Adrenal gland (tissue), 12 donors: ENCODE results near the gene SLC66A1. TPM values are rescaled to one million over a fixed set of nuclear protein-coding genes. Genes with fewer than 3 reads are reported as not detected.

Experiments used
- DNase-seq, 7 donors: peaks; one replicate each; pipeline ENCODE4 v3.0.0-alpha.2; 2019 to 2020
- H3K27ac ChIP-seq, 5 donors: fragments of 200-600 bp; sonication (generic) in 4 of 5; 1 replicate in 3 of 5; 2 replicates in 2 of 5; pipeline versions ENCODE4 v1.5.1 to v1.8.0; 2016 to 2020; ENCODE audit warnings: mild to moderate bottlenecking in 1 of 5
- H3K27me3 ChIP-seq: fragments of 200-600 bp; 2 replicates; pipeline ENCODE4 v1.8.0; 2021
- H3K36me3 ChIP-seq, 2 donors: fragments of 200-600 bp; replicated peaks in 1 of 2; 1 replicate in 1 of 2; 2 replicates in 1 of 2; pipeline versions ENCODE4 v1.5.1 to v1.8.0; 2018 to 2022
- H3K4me1 ChIP-seq, 2 donors: fragments of 200-600 bp; replicated peaks in 1 of 2; 1 replicate in 1 of 2; 2 replicates in 1 of 2; pipeline versions ENCODE4 v1.5.1 to v1.8.0; 2018 to 2021
- H3K4me3 ChIP-seq, 4 donors: fragments of 200-600 bp; sonication (generic) in 3 of 4; one replicate each; pipeline ENCODE4 v1.5.1; 2016 to 2018
- H3K9me3 ChIP-seq, 3 donors: fragments of 200-600 bp; sonication (generic) in 1 of 3; replicated peaks in 1 of 3; 1 replicate in 2 of 3; 2 replicates in 1 of 3; pipeline versions ENCODE4 v1.5.1 to v1.8.0; 2016 to 2021
- POLR2A ChIP-seq, 2 donors: fragments of 450-650 bp; IDR thresholded peaks; one replicate each; pipeline ENCODE4 v1.6.1; 2017; ENCODE audit warnings: antibody characterized with exemption in 2 of 2, mild to moderate bottlenecking in 2 of 2, moderate library complexity in 1 of 2
- WGBS, 4 donors: extraction: QIAGEN DNeasy Blood & Tissue Kit in 2 of 4; methylation state at CpG; one replicate each; pipeline versions ENCODE4 v1.1.5 to v1.1.7; 2013 to 2017; 5-methylcytosine and 5-hydroxymethylcytosine counted together
- intact Hi-C, 2 donors: fragments of 100-400 bp; cut with DNase I; formaldehyde crosslinking; loops; one replicate each; pipeline versions ENCODE4 v1.14.1 to v1.15.0; 2022 to 2023
- polyA plus RNA-seq, 3 donors: library from polyadenylated mRNA; stranded (reverse); fragments of 200-250 nt in 2 of 3; fragments of 350-450 nt in 1 of 3; fragmentation: Illumina TruSeq in 1 of 3; extraction: RNeasy Lipid Tissue Mini Kit (QIAGEN cat#74804) in 1 of 3; gene quantifications; one replicate each; pipeline ENCODE4 v1.2.3, GENCODE V29; 2013 to 2014
- total RNA-seq, 9 donors: library from RNA; depleted of rRNA in 4 of 9; stranded (reverse); fragments of >200 nt in 4 of 9; fragments of 120-200 nt in 1 of 9; fragmentation: NEBNext Ultra II Directional in 1 of 9; extraction: Animal tissue kit (Norgen Biotek cat#: 25700) in 1 of 9; gene quantifications; one replicate each; pipeline versions ENCODE4 v1.1.0 to v1.2.4, GENCODE V29; 2013 to 2023
- TF ChIP-seq, protein P1 (sequence below), 6 experiments: fragments of 450-650 bp in 4 of 6; fragments of 200-600 bp in 2 of 6; sonication (generic) in 1 of 6; IDR thresholded peaks; 1 replicate in 5 of 6; 2 replicates in 1 of 6; pipeline versions ENCODE4 v1.5.1 to v1.8.0; 2016 to 2021; ENCODE audit warnings: antibody characterized with exemption in 6 of 6, mild to moderate bottlenecking in 2 of 6, moderate library complexity in 1 of 6
- donor health status: healthy with polysubstance abuse.
- donor health status: Bipolar disorder and iron deficiency.
- donor health status: DM: yes; HTN: yes; CAD: no.
- donor health status: DM: no; HTN: no; CAD: no.
- donor health status: DM: no; HTN: no; CAD: no.
- donor health status: DM: yes; HTN: yes; CAD: no.

SLC66A1 gene
- total and polyA plus RNA-seq, 12 donors = 19.1 to 82.9 (median 36.5) TPM

DNA sequence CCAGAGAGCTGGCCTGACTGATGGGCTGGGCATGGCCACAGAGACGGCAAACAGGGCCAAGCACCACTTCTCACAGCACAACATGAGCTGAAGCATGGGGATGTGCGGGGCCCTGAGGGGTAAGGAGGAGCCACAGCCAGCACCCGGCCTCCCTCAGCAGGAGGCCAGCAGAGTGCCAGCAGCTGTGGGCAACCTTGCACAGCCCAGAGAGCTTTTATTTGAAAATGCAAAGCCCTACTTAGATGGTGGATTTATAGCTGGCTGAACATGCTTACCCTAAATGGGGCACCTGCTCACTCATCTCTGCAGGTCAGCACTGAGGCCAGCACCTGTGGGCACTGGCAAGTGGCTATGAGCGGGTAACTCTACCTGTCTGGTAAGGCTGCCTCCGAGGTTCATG lies 44.1 kb downstream of the SLC66A1 start:
- TF ChIP-seq, protein P1, sequence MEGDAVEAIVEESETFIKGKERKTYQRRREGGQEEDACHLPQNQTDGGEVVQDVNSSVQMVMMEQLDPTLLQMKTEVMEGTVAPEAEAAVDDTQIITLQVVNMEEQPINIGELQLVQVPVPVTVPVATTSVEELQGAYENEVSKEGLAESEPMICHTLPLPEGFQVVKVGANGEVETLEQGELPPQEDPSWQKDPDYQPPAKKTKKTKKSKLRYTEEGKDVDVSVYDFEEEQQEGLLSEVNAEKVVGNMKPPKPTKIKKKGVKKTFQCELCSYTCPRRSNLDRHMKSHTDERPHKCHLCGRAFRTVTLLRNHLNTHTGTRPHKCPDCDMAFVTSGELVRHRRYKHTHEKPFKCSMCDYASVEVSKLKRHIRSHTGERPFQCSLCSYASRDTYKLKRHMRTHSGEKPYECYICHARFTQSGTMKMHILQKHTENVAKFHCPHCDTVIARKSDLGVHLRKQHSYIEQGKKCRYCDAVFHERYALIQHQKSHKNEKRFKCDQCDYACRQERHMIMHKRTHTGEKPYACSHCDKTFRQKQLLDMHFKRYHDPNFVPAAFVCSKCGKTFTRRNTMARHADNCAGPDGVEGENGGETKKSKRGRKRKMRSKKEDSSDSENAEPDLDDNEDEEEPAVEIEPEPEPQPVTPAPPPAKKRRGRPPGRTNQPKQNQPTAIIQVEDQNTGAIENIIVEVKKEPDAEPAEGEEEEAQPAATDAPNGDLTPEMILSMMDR (IDR thresholded peaks at IDR 0.05) = no peak
- TF ChIP-seq POLR2A (IDR thresholded peaks at IDR 0.05) = no peak
- H3K9me3 ChIP-seq = no peaks in the 10 kb centered on the region
- H3K4me1 ChIP-seq = no peaks in the 10 kb centered on the region
- H3K4me3 ChIP-seq = no peak overlapping the region
- H3K36me3 ChIP-seq = peaks cover 0 to 58% of the 10 kb centered on the region in 2 donors
- intact Hi-C loops = no loop called here
- WGBS, 4 donors = 85 to 98% (median 94%) methylated on average over 3 to 5 of the region's 5 CpGs
- no peak for DNase-seq
- H3K27ac ChIP-seq = no peak overlapping the region
- H3K27me3 ChIP-seq = no peaks in the 10 kb centered on the region

DNA sequence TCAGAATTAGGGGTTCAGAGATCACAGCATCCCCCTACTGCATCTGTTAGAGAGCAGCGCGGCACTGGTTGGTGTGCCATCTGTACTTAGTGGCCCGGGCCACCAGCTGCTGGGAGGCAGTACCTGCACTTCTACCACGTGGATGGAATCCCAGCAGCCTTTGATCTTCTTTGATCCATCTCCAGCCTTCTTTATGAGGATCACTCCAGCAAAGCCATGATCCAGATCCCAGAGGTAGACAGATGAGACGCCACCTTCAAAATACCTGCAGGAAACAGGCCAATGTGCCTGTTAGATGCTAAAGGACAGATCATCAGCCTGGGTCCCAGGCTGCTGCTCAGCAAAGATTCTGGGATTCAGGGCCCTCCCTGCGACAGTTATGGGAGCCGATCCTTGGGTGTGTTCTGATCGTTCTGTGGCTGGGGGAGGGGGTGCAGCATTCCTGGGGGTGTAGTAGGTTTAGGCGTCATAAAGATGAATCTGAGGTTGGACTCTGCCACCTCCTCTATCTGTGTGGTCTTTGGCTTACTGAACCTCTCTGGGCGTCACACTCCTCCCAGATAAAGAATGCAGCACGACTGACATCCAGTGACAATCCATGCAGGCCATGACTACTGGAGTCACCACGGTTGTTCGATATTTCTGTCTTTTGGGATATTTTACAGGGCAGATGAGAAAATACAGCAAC lies 45.3 kb downstream of the SLC66A1 start:
- no peaks in the 10 kb centered on the region for H3K4me1 ChIP-seq
- H3K9me3 ChIP-seq = no peaks in the 10 kb centered on the region
- DNase-seq = no peak
- WGBS, 4 donors = 86 to 91% (median 90%) methylated on average over 10 to 13 of the region's 13 CpGs
- no peak overlapping the region for H3K4me3 ChIP-seq
- intact Hi-C loops = no loop called here
- no peak for TF ChIP-seq POLR2A (IDR thresholded peaks at IDR 0.05)
- TF ChIP-seq, protein P1 (IDR thresholded peaks at IDR 0.05) = no peak
- H3K27me3 ChIP-seq = no peaks in the 10 kb centered on the region
- H3K27ac ChIP-seq = no peak overlapping the region
- H3K36me3 ChIP-seq = peaks cover 0 to 46% of the 10 kb centered on the region in 2 donors

DNA sequence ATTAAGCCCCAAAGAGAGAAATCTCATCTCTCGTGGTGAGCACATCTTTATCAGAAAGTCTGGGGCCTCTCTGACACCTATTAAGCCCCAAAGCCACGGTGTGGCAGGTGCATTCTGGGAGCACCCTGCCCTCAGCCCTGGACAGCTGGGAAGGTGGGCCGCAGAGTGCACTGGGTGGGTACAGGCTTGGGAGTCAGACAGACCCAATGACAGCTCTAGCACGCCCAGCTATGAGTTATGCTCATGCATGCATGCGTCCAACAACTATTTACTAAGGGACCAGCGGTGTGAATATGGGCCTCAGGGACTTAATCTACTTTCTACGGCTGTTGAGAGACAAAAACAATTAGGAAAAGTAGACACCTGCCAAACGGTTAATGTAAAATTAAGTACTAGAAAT lies 46.6 kb downstream of the SLC66A1 start:
- Histone ChIP-seq H3K27ac (no peak overlapping the region), H3K36me3 (peaks cover 0 to 34% of the 10 kb centered on the region in 2 donors), H3K4me3 (no peak overlapping the region), H3K27me3 (no peaks in the 10 kb centered on the region), H3K9me3 (no peaks in the 10 kb centered on the region), H3K4me1 (peaks cover 0 to 1% of the 10 kb centered on the region in 2 donors)
- no peak for TF ChIP-seq POLR2A (IDR thresholded peaks at IDR 0.05)
- TF ChIP-seq, protein P1 (IDR thresholded peaks at IDR 0.05) = no peak
- DNase-seq = no peak
- intact Hi-C loops = no loop called here
- 86 to 95% (median 92%) methylated on average over 7 to 8 of the region's 8 CpGs for WGBS, 4 donors

DNA sequence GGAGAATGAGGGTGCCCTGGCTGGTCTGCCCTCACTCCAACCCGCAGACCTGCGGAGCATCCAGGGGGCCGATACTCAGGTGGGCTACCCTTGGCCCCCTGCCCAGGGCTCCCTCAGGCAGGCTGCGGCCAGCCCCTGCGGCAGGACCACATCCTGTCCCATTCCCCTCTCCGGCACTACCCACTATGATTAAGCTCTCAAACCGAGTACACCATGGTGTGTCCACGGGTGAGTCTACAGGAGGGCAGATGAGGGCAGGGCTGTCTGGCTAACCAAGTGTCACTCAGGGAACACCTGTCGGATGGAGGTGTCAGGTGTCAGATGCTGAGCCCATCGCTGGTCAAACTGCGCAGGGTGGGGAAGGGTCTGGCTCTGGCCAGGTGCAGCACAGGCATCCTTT lies 47.2 kb downstream of the SLC66A1 start:
- intact Hi-C loops = no loop called here
- H3K9me3 ChIP-seq = no peaks in the 10 kb centered on the region
- H3K4me1 ChIP-seq = peaks cover 0 to 8% of the 10 kb centered on the region in 2 donors
- no peak overlapping the region for H3K4me3 ChIP-seq
- H3K36me3 ChIP-seq = peaks cover 0 to 27% of the 10 kb centered on the region in 2 donors
- H3K27ac ChIP-seq = no peak overlapping the region
- TF ChIP-seq, protein P1 (IDR thresholded peaks at IDR 0.05) = no peak
- TF ChIP-seq POLR2A (IDR thresholded peaks at IDR 0.05) = no peak
- 62 to 94% (median 84%) methylated on average over 5 to 11 of the region's 11 CpGs for WGBS, 4 donors
- no peaks in the 10 kb centered on the region for H3K27me3 ChIP-seq
- DNase-seq = no peak
